Left kidney (tissue), 2 donors: ENCODE measurements around the gene NDST3. TPM values are rescaled to one million over a fixed set of nuclear protein-coding genes. Genes with fewer than 3 reads are reported as not detected.
A peak's percentile ranks its signal among the peaks of the same experiment; 100 is the strongest.
"Not testable (repeated sequence)": the region's sequence is repeated elsewhere in the genome, so short reads cannot be mapped to it uniquely, and the experiment has no call there.

Experiments
- DNase-seq: peaks from one replicate; pipeline ENCODE4 v3.0.0-alpha.2; 2013
- polyA plus RNA-seq: library from polyadenylated mRNA; unstranded; fragments of 120-200 nt; gene quantifications from one replicate; pipeline ENCODE4 v1.2.1, GENCODE V29; 2013; ENCODE audit not compliant: insufficient read length

Gene NDST3
- polyA plus RNA-seq, 1 donor, result 4.5 TPM

DNA sequence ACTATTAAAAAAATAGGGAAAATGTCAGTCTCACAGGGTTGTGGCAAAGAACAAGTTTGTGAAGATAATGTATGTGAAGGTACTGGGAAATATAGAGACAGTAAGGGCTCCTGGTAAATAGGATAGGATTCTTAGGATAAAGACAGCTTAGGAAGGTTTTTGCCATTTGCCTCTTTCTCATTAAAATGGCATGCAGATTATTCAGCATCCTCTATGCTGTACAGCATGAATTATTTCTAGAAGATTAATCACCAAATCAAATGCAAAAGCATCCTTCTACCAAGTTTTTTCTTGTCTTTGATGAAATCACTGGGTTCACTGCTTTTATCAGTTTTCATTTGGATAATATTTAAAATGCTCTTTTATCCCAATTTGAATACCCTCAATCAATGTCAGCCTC, 142.8 kb downstream of the NDST3 start:
- no peak for DNase-seq

DNA sequence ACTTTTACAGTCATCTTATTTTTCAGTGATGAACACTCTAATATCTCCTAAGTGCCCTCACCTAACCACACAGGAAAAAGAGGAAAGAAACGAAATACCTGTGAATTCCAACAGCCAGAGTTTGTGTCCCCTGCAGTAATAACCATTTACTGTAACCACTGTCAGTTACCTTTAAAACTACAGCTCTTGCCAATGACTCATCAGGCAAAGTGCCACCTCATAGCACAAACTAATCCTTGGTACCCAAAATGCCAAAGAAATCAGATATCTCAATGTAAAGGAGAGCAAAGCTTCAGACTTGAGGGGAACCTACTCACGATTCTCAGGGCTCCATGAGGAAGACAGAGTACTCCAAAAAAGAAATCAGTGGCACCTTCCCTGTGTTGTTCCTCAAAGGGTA, 146.5 kb downstream of the NDST3 start:
- no peak for DNase-seq

DNA sequence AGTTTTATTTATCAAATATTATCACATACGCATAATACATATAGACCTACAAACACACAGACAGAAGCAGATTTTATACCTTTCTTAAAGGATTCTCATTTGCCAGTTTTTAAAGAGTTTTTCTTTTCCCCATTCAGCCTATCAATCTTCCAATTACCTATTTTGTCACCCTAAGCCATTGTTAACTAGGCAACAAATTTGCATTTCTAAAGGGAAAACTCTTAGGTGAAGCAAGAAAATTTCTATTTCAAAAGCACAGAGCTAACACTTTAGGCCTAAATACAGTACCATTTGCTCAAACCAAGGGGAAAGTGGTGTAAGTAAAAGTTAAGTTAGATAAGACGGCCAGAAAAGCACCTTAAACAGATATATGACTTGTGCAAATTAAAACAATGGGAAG, 156.6 kb downstream of the NDST3 start:
- no peak for DNase-seq

DNA sequence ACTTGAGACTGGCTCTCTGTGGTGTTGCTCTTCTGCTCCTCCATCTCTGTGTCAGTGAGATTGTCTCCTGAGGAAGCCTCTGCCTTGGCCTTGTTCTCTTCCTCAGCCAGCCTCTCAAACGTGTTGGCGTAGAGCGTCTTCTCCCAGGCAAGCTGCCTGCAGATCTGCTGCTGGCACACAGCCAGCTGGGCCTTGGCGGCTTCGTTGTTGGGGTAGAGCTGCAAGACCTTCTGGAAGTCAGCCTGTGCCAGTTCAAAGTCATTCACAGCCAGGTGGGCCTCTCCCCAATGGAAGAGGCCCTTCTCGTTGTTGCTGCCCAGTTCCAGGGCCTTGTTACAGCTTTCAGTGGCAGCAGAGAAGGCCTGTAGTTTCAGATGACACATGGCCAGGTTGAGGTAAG, 159.1 kb downstream of the NDST3 start:
- DNase-seq, result no peak

DNA sequence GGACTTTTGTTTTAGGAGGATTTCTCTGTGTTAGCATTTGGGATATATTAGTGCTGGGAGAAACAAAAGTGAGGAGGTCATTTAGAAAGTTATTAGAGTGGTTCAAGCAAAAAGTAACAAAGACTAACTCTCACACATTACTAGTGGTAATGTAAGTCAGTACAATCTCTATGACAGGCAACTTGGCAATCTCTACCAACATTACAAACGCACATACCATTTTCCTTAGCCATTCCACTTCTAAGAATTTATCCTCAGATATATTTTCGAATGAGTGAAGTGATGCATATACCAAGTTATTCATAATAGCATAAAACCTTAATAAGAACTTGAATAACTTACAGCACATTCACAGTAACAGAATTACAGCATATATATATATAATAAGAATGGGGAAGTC, 172.3 kb downstream of the NDST3 start:
- no peak for DNase-seq

DNA sequence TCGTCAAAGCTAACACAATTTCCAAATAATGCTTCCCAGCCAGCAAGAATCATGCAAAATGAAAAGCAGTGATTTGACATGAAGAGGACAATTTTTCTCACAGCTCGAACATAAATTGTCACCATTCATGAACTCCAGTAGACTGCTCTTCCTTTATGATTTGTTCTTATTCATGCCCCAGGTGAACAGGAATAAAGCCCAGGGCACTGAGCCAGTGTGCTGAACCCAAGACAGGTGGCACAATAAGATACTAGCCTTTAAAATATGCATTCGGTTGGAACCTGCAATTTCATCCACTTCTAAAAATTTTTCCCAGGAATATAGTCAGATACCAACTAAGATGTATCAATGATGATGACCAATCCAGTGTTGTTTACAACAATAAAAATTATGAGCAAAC, 178.8 kb downstream of the NDST3 start:
- no peak for DNase-seq

DNA sequence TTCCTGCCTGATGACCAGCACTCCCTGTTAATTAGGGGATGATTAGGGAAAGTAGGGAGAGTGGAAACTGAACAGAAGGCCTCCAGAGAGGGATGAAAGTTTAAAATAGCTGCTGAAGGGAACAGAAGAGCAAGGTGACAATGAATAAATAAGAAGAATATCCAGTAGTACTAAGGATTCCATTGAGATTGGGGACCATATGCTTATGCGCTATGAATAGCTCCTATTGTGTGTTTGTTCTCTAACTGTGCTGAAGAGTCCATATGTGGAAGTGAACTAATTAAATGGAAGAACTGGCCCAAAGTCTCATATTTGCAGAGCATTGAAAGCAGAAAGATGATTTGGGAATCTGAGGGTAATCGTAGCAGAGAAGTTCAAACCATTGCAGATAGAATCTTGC, 181.5 kb downstream of the NDST3 start:
- no peak for DNase-seq

DNA sequence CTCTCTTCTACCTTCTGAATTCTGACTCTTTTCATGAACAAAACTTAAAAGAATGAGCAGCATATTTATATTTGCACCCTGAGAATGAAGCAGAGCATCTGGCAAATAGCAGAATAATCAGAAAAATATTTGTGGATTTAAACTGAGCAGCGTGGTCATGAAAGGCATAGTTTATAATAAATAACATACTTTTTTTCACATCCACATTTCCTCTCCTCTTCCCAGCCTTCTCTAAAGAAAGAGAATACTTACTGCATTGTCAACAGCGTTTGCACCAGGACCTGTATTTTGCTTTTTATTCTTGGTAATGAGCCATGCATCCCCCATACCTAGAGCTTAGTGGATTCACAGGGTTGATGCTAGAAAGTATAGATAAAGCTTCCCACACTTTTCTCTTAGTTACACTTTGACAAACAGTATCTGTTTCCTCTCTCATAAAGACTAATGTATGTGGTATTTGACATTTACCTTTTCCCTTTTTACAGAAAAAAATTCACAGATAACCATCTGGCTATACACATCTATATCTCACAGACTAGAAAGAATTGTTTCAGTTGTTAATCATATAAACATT, 187.0 kb downstream of the NDST3 start:
- no peak for DNase-seq

DNA sequence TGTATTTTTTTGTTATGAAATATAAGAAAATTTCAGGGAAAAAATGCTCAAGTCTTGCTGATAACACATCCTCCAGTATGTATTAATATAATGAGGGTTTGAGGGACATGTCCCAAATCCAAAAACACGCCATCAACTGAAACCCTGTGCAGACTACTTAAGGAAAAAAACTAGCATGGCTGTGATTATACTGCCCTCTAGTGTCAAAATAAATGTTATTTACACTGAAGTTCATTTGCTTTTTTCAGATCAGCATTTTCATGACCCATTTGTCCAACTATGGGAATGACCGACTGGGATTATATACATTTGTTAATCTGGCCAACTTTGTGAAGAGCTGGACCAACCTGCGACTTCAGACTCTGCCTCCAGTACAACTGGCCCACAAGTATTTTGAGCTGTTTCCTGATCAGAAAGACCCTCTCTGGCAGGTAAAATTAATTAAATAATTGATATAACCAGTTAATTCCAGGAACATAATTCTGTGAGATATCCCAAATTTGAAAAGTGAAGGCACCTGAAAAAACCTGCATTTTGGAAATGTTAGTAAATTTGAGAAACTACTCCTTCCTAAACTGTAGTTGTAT, 190.1 kb downstream of the NDST3 start:
- DNase-seq, result peak; percentile 59

DNA sequence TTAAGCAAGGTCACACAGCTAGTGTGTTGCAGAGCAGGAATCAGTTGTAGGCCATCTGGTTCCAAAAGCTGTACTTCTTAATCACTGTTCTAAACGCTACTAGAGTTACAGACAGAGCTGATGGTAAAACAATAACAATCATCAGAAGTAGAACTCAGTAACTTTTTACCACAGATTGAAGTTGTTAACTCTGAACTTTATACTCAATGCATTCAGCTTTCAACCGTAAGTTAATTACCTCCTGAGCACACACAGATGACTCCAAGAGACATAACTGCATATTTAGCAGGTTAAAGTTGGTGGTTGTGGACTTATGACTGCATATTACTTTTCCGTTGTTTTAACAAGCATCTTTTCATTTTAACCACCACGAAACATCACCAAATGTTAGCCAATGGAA, 191.2 kb downstream of the NDST3 start:
- DNase-seq, result no peak

DNA sequence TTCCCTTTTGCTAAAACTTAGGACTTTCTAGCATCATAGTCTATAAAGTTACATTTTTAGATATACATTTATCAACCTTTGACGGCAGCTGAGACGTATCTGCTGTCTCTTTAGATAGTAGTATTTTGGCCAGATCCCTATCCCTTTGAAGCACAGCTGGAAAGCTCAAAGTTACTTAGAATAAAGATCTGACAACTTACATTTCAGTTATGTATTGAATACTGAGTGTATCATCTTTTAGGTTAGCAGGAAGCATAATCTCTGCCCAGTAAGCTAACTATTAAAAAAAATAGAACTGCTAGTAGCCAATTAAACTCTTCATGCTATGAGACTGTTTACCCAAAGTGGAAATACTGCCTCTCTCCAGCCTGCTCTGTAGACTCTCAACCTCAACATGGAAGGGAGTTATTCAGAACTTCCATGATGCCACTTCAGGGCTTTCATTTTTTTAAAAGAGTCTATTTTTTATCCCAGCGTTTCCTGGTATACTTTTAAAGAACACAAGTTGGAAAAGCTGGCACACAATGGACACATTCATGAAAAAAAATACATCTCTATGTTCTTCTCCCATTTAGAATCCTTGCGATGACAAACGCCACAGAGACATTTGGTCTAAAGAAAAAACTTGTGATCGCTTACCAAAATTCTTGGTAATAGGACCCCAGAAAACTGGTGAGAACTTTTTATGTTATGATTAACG, 192.2 kb downstream of the NDST3 start:
- DNase-seq, result no peak

DNA sequence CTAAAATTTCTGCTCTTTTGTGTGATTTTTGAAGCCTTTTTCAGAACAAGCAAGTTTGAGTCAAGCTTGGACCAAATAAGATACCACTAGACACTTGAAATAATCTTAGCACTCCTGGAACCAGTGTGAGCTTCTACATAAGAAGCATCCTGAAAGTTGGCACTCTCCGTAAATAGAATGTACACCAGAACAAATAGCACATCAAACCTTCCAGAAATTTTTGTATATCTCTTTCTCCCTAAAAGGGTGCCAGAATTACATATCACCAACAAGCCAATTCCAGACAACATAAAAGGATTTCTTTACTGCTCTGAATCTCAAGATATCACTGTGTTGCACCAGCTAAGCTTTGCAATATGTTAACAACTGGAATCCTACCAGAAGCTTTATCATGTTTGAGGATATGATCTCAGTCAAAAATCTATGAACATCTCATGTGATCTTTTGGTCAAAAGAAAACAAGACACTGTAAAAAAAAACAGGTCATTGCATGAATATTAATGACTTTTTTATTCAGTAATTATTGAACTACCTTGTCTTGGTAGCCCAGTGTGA, 201.4 kb downstream of the NDST3 start:
- no peak for DNase-seq

DNA sequence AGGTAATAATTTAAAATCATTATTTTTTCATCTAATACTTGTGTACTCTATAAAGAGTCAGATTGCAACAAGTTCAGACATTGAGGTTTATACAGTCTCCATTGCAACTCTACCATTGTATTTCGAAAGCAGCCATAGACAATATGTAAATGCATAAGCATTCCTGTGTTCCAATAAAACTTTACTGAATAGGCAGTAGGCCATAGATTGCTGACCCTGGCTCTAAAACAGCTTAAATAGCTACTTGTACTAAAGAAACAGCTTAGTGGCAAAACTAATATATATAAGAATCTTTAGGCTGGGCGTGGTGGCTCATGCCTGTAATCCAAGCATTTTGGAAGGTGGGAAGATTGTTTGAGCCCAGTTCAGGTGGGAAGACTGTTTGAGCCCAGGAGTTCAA, 203.2 kb downstream of the NDST3 start:
- DNase-seq, result no peak

DNA sequence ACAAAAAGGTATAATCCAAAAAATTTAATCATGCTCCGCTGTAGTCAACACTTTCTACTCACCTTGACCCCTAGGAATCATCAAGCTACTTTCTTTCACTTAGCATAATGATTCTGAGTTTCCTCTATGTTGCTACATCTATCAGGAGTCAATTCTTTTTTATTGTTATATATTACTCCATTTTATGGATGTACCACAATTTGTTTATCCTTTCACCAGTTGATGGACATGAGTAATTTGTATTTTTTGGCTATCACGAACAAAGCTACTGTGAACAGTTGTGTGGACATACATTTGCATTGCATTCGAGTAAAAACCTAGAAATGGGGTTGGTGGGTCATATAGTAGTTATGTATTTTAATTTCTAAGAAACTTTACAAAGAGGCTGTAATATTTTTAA, 215.6 kb downstream of the NDST3 start:
- DNase-seq, result no peak

DNA sequence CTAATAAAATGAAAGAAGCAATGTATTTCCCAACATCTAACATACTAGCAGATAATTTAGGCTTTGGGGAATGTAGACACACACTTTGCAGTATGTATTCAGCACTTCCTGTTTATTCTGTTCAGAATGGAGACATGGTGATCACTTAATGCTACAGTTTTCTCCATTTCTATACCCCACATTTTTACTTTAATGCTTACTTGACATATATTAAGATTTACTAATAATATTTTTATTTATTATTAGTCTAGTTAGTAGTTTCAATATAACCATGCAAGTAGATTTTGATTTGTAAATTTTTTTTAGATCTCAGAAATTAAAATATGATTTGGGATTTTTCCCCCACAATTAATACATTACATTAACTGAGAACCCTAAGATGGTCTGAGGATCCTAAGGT, 220.1 kb downstream of the NDST3 start:
- DNase-seq, result no peak

DNA sequence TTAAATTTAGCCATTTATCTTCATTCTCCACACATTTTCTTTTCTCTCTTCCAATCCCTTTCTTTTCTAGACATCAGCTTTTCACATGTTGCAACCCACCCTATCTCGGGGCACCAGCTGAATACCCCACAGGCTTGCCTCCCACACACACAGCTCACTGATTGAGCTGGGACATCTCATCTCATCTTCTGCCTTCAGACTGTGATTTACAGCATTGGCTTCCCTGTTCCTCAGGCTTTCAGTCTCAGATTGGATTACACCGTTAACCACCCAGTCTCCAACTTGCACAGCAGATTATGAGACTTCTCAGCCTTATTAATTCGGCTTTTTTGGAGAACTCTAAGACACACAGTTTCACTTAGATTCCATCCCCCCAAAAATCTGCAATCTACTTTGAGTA, 224.8 kb downstream of the NDST3 start:
- DNase-seq, result no peak

DNA sequence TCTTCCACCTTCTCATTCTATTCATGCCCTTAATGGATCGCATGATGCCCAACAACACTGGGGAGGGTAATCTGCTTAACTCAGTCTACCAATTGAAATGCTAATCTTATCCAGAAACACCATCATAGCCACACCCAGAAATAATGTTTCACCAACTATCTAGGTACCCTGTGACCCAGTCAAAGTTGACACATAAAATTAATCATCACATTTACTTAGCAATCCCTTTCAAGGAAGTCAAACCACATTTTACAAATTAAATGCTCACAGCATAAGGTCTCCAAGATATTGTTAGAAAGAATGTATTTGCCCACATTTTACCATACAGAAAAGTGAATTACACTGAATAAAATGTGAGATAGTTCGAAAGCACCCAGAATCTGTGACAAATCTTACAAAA, 226.0 kb downstream of the NDST3 start:
- no peak for DNase-seq

DNA sequence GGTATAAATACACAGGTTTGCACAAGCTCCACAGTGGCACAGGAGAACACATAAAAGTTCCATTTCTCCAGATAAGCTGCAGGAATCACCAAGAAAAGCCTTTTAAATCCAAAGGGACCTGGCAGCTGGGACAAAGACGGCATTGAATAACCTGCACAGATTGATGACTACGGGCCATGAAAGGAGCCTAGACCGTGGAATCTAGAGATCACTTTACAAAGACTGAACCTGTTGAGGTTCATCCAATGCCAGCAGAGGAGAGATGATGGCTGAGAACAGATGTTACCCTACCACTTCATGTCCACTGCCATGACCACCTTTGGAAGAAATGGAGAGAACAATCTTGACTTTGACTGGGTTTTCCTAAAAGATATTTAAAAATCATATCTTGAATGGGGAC, 229.8 kb downstream of the NDST3 start:
- no peak for DNase-seq

DNA sequence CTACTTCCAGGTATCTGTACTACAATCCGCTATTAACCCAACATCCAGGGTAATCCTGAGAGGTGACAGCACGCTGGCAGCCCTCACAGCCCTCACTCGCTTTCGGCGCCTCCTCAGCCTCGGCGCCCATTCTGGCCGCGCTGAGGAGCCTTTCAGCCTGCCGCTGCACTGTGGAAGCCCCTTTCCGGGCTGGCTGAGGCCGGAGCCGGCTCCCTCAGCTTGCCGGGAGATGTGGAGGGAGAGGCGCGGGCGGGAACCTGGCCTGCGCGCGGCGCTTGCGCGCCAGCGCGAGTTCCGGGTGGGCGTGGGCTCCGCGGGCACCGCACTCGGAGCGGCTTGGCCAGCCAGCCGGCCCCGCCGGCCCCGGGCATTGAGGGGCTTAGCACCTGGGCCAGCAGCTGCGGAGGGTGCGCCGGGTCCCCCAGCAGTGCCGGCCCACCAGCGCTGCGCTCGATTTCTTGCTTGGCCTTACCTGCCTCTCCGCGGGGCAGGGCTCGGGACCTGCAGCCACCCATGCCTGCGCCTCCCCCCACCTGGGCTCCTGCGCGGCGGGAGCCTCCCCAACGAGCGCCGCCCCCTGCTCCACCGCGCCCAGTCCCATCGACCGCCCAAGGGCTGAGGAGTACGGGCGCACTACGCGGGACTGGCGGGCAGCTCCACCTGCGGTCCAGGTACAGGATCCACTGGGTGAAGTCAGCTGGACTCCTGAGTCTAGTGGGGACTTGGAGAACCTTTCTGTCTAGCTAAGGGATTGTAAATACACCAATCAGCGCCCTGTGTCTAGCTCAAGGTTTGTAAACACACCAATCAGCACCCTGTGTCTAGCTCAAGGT, 231.2 kb downstream of the NDST3 start:
- no peak for DNase-seq

DNA sequence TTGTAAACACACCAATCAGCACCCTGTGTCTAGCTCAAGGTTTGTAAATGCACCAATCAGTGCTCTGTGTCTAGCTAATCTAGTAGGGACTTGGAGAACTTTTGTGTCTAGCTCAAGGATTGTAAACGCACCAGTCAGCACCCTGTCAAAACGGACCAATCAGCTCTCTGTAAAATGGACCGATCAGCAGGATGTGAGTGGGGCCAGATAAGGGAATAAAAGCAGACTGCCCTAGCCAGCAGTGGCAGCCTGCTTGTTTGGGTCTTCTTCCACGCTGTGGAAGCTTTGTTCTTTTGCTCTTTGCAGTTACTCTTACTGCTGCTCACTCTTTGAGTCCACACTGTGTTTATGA, 231.8 kb downstream of the NDST3 start:
- DNase-seq, result not testable (repeated sequence)

DNA sequence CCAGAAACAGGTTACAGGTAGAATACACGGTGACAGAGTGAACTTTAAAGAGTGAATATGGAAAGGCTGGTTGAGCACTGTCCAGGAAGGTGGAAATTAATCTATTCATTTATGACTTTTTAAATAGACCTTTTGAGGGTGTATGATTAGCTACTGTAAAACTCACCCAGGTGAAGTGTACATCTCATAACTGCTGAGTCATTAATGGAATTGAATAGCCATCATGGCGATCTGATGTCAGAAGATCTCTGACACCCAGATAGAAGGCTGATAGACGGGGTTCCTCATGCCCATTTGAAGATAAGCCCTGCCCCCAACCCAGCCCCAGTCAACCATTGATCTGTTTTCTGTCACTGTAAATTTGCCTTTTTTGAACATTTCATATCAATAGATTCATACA, 234.5 kb downstream of the NDST3 start:
- DNase-seq, result no peak

DNA sequence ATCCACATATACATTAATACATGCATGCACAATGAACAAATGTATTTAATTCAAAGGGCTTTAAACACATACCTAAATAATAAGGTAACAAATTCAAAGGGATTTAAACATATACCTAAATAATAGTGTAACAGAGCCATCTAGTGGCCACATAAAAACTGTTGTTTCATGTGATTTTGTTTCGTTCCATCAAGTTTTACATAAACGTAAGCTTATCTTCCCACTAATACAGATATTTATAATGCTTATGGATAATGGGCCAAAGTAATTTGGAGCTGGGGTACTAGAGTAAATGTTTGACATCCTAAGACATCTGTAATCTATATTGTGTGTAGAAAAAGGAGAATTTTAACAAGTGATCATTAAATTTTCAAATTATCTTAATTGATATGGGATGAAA, 236.2 kb downstream of the NDST3 start:
- DNase-seq, result peak; percentile 60

DNA sequence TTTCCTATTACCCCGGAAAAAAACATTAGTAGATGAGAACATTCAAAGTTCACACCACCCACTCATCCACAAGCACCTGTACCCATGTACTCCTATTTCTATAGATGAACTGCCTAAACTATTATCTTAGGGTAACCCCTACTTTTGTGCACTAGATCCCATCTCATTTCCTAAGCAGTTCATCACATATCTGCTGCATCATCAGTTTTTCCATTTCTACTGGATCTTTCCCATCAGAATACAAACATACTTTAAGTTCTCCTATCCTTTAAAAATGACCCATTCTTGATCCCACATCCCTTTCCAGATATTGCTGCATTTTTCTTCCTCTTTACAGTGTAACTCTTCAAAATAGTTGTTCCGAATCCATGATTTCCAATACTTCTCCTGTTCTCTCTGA, 237.5 kb downstream of the NDST3 start:
- DNase-seq, result no peak
